ENCODE data around the gene RTN4RL1. TPM values are rescaled to one million over a fixed set of nuclear protein-coding genes. Genes with fewer than 3 reads are reported as not detected.

RTN4RL1 gene
- total and polyA plus RNA-seq, 2 of the 13 experiments (the other 11 are each of a cell fraction or from before 2014, with no cell fraction given): 0.01 TPM; not detected in 1

- TF ChIP-seq ZNF547 (CRISPR knock-in tag; IDR thresholded peaks at IDR 0.05) (no peak), NFATC3 (CRISPR knock-in tag; IDR thresholded peaks at IDR 0.05) (no peak), ATF4 (CRISPR knock-in tag; IDR thresholded peaks at IDR 0.05) (no peak), KMT2A (CRISPR knock-in tag; IDR thresholded peaks at IDR 0.05) (peak; percentile 16; the same call in 1 of the 2 replicates), ZNF569 (CRISPR knock-in tag; IDR thresholded peaks at IDR 0.05; ENCODE audit: borderline replicate concordance) (no peak), TFDP1 (CRISPR knock-in tag; IDR thresholded peaks at IDR 0.05; ENCODE audit: borderline replicate concordance) (no peak), SYNCRIP (IDR thresholded peaks at IDR 0.05; ENCODE audit: insufficient read depth, low read depth, low read length) (no peak), ZNF354B (CRISPR knock-in tag; IDR thresholded peaks at IDR 0.05) (no peak), TAF1 (CRISPR knock-in tag; IDR thresholded peaks at IDR 0.05) (peak; percentile 29; the same call in 1 of the 2 replicates), ZMAT3 (CRISPR knock-in tag; conservative IDR thresholded peaks at IDR 0.05) (peak; percentile 80; the same call in 1 of the 2 replicates), KDM5A (IDR thresholded peaks at IDR 0.05; ENCODE audit: borderline replicate concordance, low read length) (no peak), TRAFD1 (CRISPR knock-in tag; IDR thresholded peaks at IDR 0.05; ENCODE audit: borderline replicate concordance) (no peak), ZHX1 (CRISPR knock-in tag; IDR thresholded peaks at IDR 0.05; ENCODE audit: low read depth) (0 out of 2 replicates have a peak, but pooled peaks have one; percentile 18), ZSCAN20 (CRISPR knock-in tag; IDR thresholded peaks at IDR 0.05; ENCODE audit: borderline replicate concordance) (no peak), ZBED4 (CRISPR knock-in tag; IDR thresholded peaks at IDR 0.05; ENCODE audit: borderline replicate concordance) (no peak), HHEX (CRISPR knock-in tag; IDR thresholded peaks at IDR 0.05) (0 out of 2 replicates have a peak, but pooled peaks have one; percentile 26), IKZF4 (CRISPR knock-in tag; IDR thresholded peaks at IDR 0.05; ENCODE audit: borderline replicate concordance, low read depth, not compliant biosample characterization) (no peak), ZNF431 (CRISPR knock-in tag; IDR thresholded peaks at IDR 0.05; ENCODE audit: borderline replicate concordance, low read depth) (no peak)
Observed at GRCh38 chr17:1995321-1995892, 29.7 kb downstream of the RTN4RL1 start (continued).

Measured in HepG2 (cell line).